ENCODE data around the gene KLK3.

Gene KLK3

DNA sequence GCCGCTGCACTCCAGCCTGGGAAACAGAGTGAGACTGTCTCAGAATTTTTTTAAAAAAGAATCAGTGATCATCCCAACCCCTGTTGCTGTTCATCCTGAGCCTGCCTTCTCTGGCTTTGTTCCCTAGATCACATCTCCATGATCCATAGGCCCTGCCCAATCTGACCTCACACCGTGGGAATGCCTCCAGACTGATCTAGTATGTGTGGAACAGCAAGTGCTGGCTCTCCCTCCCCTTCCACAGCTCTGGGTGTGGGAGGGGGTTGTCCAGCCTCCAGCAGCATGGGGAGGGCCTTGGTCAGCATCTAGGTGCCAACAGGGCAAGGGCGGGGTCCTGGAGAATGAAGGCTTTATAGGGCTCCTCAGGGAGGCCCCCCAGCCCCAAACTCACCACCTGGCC, 18.3 kb downstream of the KLK3 start, which contains the start of gene KLK2:
KLK2 (plus strand) TSS at position 384 of the 400 bp plus-strand sequence. CDS start 35 bp downstream, outside the sequence.
- Histone ChIP-seq H3K9me3 (ENCODE audit: control insufficient read depth, low read length) (no peaks in the 10 kb centered on the region), H3K27me3 (replicated peaks; ENCODE audit: control insufficient read depth, insufficient read depth, low read length) (peaks cover 46% of the 10 kb centered on the region)

DNA sequence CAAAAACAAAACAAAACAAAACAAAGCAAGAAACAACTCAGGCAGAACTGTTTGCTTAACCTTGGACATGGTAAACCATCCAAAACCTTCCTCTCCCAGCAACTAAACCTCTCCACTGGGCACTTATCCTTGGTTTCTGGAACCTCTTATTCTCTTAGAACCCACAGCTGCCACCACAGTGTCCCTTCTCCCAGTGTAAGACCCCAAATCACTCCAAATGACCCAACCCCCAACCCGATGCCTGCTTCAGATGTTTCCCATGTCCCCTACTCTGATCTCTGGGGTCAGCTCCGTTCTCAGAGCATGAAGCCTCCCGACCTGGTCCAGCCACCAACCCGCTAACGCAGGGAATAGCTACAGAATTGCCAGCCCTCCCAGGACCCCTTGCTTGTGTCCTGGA, 19.5 kb downstream of the KLK3 start:
- no peak overlapping the region for H3K4me3 ChIP-seq (ENCODE audit: low read length)
- H3K9me3 ChIP-seq (ENCODE audit: control insufficient read depth, low read length) = no peaks in the 10 kb centered on the region
- no peaks in the 10 kb centered on the region for H3K4me1 ChIP-seq (ENCODE audit: control insufficient read depth, insufficient read depth, low read length)
- DNase-seq (ENCODE audit: low read depth) = no peak
- H3K36me3 ChIP-seq (ENCODE audit: control insufficient read depth, insufficient read depth, low read length, severe bottlenecking) = no peaks in the 10 kb centered on the region
- no peak overlapping the region for H3K9ac ChIP-seq (ENCODE audit: low read length)
- H3K27me3 ChIP-seq (replicated peaks; ENCODE audit: control insufficient read depth, insufficient read depth, low read length) = peaks cover 39% of the 10 kb centered on the region

More for the DNA sequence above, 18.3 kb downstream of the KLK3 start, which contains the start of gene KLK2:
- H3K4me1 ChIP-seq (ENCODE audit: control insufficient read depth, insufficient read depth, low read length) = no peaks in the 10 kb centered on the region
- DNase-seq (ENCODE audit: low read depth) = no peak
- no peak within 1 kb of the TSS for H3K4me3 ChIP-seq (ENCODE audit: low read length)
- no peak within 1 kb of the TSS for H3K9ac ChIP-seq (ENCODE audit: low read length)
- H3K36me3 ChIP-seq (ENCODE audit: control insufficient read depth, insufficient read depth, low read length, severe bottlenecking) = no peaks in the 10 kb centered on the region

DNA sequence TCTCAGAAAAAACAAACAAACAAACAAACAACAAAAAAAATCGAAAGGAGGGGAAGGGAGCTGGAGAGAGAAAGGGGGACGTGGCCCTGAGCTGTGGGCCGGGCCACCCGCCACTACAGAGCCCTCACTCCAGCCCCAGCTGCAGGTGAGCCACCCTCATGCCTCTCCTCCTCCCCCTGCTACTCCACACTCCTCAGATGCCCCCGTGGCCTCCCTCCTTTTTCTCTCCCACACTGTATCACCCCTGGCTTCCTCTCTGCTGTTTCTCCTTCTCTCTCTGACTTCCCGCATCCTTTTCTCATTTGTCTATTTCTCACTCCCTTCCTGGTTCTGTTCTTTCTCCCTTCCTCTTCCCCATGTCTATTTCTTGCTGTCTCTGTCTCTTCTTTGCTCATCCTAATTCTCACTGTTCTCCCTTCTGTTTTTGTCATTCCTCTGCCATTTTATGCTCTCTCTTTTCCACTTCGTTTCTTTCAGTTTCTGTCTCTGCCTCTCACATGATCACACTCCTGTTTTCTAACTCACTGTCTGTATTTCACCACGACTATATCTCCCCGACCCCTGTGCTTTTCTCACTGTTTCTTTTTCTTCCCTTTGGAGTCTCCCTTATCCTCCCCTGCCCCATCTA, 21.2 kb downstream of the KLK3 start:
- no peaks in the 10 kb centered on the region for H3K4me1 ChIP-seq (ENCODE audit: control insufficient read depth, insufficient read depth, low read length)
- no peaks in the 10 kb centered on the region for H3K9me3 ChIP-seq (ENCODE audit: control insufficient read depth, low read length)
- H3K9ac ChIP-seq (ENCODE audit: low read length) = no peak overlapping the region
- no peaks in the 10 kb centered on the region for H3K36me3 ChIP-seq (ENCODE audit: control insufficient read depth, insufficient read depth, low read length, severe bottlenecking)
- H3K4me3 ChIP-seq (ENCODE audit: low read length) = no peak overlapping the region
- H3K27me3 ChIP-seq (replicated peaks; ENCODE audit: control insufficient read depth, insufficient read depth, low read length) = peaks cover 38% of the 10 kb centered on the region
- no peak for DNase-seq (ENCODE audit: low read depth)

DNA sequence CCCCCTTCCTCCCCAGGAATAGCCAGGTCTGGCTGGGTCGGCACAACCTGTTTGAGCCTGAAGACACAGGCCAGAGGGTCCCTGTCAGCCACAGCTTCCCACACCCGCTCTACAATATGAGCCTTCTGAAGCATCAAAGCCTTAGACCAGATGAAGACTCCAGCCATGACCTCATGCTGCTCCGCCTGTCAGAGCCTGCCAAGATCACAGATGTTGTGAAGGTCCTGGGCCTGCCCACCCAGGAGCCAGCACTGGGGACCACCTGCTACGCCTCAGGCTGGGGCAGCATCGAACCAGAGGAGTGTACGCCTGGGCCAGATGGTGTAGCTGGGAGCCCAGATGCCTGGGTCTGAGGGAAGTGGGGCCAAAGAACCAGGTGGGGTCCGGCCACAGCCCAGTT, 21.7 kb downstream of the KLK3 start:
- no peak for DNase-seq (ENCODE audit: low read depth)

DNA sequence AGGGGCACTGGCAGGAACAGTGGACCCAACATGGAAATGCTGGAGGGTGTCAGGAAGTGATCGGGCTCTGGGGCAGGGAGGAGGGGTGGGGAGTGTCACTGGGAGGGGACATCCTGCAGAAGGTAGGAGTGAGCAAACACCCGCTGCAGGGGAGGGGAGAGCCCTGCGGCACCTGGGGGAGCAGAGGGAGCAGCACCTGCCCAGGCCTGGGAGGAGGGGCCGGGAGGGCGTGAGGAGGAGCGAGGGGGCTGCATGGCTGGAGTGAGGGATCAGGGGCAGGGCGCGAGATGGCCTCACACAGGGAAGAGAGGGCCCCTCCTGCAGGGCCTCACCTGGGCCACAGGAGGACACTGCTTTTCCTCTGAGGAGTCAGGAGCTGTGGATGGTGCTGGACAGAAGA, 22.6 kb downstream of the KLK3 start:
- Histone ChIP-seq H3K9me3 (ENCODE audit: control insufficient read depth, low read length) (no peaks in the 10 kb centered on the region), H3K9ac (ENCODE audit: low read length) (no peak overlapping the region), H3K27me3 (replicated peaks; ENCODE audit: control insufficient read depth, insufficient read depth, low read length) (peaks cover 41% of the 10 kb centered on the region), H3K4me3 (ENCODE audit: low read length) (no peak overlapping the region), H3K4me1 (ENCODE audit: control insufficient read depth, insufficient read depth, low read length) (no peaks in the 10 kb centered on the region), H3K36me3 (ENCODE audit: control insufficient read depth, insufficient read depth, low read length, severe bottlenecking) (no peaks in the 10 kb centered on the region)
- no peak for DNase-seq (ENCODE audit: low read depth)

More for the DNA sequence above, 21.7 kb downstream of the KLK3 start:
- Histone ChIP-seq H3K4me3 (ENCODE audit: low read length) (no peak overlapping the region), H3K36me3 (ENCODE audit: control insufficient read depth, insufficient read depth, low read length, severe bottlenecking) (no peaks in the 10 kb centered on the region), H3K9ac (ENCODE audit: low read length) (no peak overlapping the region), H3K27me3 (replicated peaks; ENCODE audit: control insufficient read depth, insufficient read depth, low read length) (peaks cover 36% of the 10 kb centered on the region), H3K4me1 (ENCODE audit: control insufficient read depth, insufficient read depth, low read length) (no peaks in the 10 kb centered on the region), H3K9me3 (ENCODE audit: control insufficient read depth, low read length) (no peaks in the 10 kb centered on the region)

DNA sequence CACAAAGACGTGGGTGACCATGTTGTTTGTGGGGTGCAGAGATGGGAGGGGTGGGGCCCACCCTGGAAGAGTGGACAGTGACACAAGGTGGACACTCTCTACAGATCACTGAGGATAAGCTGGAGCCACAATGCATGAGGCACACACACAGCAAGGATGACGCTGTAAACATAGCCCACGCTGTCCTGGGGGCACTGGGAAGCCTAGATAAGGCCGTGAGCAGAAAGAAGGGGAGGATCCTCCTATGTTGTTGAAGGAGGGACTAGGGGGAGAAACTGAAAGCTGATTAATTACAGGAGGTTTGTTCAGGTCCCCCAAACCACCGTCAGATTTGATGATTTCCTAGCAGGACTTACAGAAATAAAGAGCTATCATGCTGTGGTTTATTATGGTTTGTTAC, 24.1 kb downstream of the KLK3 start:
- no peak overlapping the region for H3K9ac ChIP-seq (ENCODE audit: low read length)
- no peaks in the 10 kb centered on the region for H3K36me3 ChIP-seq (ENCODE audit: control insufficient read depth, insufficient read depth, low read length, severe bottlenecking)
- H3K4me3 ChIP-seq (ENCODE audit: low read length) = no peak overlapping the region
- H3K4me1 ChIP-seq (ENCODE audit: control insufficient read depth, insufficient read depth, low read length) = no peaks in the 10 kb centered on the region
- peaks cover 45% of the 10 kb centered on the region for H3K27me3 ChIP-seq (replicated peaks; ENCODE audit: control insufficient read depth, insufficient read depth, low read length)
- no peaks in the 10 kb centered on the region for H3K9me3 ChIP-seq (ENCODE audit: control insufficient read depth, low read length)
- DNase-seq (ENCODE audit: low read depth) = no peak

DNA sequence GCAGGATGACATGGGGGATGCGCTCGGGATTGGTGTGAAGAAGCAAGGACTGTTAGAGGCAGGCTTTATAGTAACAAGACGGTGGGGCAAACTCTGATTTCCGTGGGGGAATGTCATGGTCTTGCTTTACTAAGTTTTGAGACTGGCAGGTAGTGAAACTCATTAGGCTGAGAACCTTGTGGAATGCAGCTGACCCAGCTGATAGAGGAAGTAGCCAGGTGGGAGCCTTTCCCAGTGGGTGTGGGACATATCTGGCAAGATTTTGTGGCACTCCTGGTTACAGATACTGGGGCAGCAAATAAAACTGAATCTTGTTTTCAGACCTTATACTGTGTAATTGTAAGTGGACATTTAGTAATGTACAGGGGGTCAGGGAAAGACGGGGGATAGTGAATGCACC, 25.5 kb downstream of the KLK3 start:
- no peaks in the 10 kb centered on the region for H3K36me3 ChIP-seq (ENCODE audit: control insufficient read depth, insufficient read depth, low read length, severe bottlenecking)
- no peak overlapping the region for H3K4me3 ChIP-seq (ENCODE audit: low read length)
- H3K9me3 ChIP-seq (ENCODE audit: control insufficient read depth, low read length) = no peaks in the 10 kb centered on the region
- no peak for DNase-seq (ENCODE audit: low read depth)
- peaks cover 41% of the 10 kb centered on the region for H3K27me3 ChIP-seq (replicated peaks; ENCODE audit: control insufficient read depth, insufficient read depth, low read length)
- H3K4me1 ChIP-seq (ENCODE audit: control insufficient read depth, insufficient read depth, low read length) = no peaks in the 10 kb centered on the region
- H3K9ac ChIP-seq (ENCODE audit: low read length) = no peak overlapping the region

DNA sequence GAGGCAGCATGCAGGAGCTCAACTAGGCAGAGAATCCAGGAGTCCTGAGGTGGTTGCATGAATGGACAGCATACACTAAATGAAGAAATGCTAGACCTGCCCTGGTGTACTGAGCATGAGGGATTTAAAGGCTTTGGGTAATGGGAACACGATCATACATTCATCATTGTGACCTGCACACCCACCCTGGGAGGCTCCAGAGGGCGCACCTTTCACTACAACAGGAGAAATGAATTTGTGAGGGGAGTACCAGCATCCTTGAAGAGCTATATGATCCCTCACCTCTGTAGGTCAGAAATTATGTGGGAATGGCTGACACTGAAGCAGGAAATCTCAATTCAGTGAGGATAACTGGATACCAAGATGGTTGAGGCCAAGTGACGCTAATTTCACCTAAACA, 27.5 kb downstream of the KLK3 start:
- Histone ChIP-seq H3K4me3 (ENCODE audit: low read length) (no peak overlapping the region), H3K27me3 (replicated peaks; ENCODE audit: control insufficient read depth, insufficient read depth, low read length) (peaks cover 51% of the 10 kb centered on the region), H3K4me1 (ENCODE audit: control insufficient read depth, insufficient read depth, low read length) (no peaks in the 10 kb centered on the region), H3K9me3 (ENCODE audit: control insufficient read depth, low read length) (no peaks in the 10 kb centered on the region), H3K36me3 (ENCODE audit: control insufficient read depth, insufficient read depth, low read length, severe bottlenecking) (no peaks in the 10 kb centered on the region), H3K9ac (ENCODE audit: low read length) (no peak overlapping the region)
- DNase-seq (ENCODE audit: low read depth) = no peak

DNA sequence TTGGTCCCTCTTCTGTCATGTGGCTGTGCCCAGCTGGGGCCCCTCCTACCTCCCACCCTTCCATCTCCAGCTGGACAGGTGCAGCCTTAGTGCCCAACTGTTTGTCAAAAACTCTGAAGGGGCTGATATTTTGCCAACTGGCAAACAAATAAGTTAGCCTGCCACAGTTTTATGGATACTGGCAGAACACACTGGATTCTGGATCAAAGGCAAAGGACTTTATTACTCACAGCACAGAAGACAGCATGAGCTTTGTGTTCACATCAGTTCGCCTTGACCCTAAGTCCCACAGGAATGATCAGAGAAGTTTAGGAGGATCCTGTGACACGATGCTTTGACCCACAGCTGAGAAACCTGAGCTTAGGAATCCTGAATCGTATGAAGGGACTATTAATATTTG, 34.9 kb downstream of the KLK3 start:
- Histone ChIP-seq H3K9ac (ENCODE audit: low read length) (no peak overlapping the region), H3K36me3 (ENCODE audit: control insufficient read depth, insufficient read depth, low read length, severe bottlenecking) (no peaks in the 10 kb centered on the region), H3K4me1 (ENCODE audit: control insufficient read depth, insufficient read depth, low read length) (no peaks in the 10 kb centered on the region), H3K4me3 (ENCODE audit: low read length) (no peak overlapping the region), H3K27me3 (replicated peaks; ENCODE audit: control insufficient read depth, insufficient read depth, low read length) (peaks cover 26% of the 10 kb centered on the region), H3K9me3 (ENCODE audit: control insufficient read depth, low read length) (no peaks in the 10 kb centered on the region)
- no peak for DNase-seq (ENCODE audit: low read depth)

DNA sequence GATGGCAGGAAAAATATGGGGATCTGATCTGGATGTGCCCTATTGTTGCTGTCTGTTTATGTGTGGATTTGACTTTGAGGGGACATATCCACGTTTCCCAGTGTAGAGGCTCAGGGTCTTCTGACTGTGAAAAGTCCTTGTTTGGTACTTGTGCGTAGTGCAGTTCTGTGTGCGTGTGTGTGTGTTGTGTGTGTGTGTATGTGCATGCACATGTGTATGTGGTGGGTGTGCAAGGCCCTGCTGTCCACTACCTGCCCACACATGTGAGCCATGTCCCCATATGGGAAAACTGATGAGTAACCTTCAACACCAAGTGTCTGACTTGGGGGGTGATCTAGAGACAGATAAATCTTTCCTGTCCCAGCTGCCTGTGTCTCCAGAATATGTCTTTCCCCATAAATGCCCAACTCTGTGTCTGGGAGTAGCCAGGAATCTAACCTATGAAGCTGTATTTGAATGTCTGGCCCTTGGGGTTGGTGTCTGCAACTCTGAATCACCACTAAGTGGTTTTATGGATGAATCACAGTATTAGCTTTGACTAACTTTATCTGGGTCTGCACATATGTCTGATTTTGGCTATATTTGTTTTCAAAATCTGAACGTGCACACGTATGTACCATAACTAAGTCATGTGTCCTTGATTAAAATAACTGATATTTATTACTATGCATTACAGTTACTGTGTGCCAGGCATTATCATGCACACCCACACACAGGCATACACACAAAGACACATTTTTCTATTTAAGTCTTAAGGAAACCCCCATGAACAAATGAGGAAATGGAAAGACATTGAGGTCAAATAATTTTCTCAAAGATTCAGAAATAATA, 35.9 kb downstream of the KLK3 start:
- H3K27me3 ChIP-seq (replicated peaks; ENCODE audit: control insufficient read depth, insufficient read depth, low read length) = peaks cover 20% of the 10 kb centered on the region
- H3K9ac ChIP-seq (ENCODE audit: low read length) = no peak overlapping the region
- DNase-seq (ENCODE audit: low read depth) = no peak
- no peaks in the 10 kb centered on the region for H3K9me3 ChIP-seq (ENCODE audit: control insufficient read depth, low read length)
- no peak overlapping the region for H3K4me3 ChIP-seq (ENCODE audit: low read length)
- H3K36me3 ChIP-seq (ENCODE audit: control insufficient read depth, insufficient read depth, low read length, severe bottlenecking) = no peaks in the 10 kb centered on the region
- H3K4me1 ChIP-seq (ENCODE audit: control insufficient read depth, insufficient read depth, low read length) = no peaks in the 10 kb centered on the region

DNA sequence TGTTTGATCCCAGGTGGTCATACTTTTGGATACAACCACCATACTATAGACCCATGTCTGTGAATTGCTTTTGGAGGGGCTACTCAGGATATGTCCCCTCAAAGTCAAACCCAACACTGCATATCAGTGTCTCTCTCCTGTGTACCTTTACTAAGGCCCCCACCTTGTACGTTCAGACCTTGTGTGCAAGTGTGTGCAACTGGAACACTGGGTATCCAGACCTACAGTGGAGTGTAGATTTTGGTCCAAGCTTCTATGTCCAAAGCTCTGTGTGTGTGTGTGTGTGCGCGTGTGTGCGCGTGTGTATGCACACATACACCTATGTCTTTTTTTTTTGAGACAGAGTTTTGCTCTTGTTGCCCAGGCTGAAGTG, 36.5 kb downstream of the KLK3 start:
- no peaks in the 10 kb centered on the region for H3K9me3 ChIP-seq (ENCODE audit: control insufficient read depth, low read length)
- no peak for DNase-seq (ENCODE audit: low read depth)
- H3K4me3 ChIP-seq (ENCODE audit: low read length) = no peak overlapping the region
- H3K36me3 ChIP-seq (ENCODE audit: control insufficient read depth, insufficient read depth, low read length, severe bottlenecking) = no peaks in the 10 kb centered on the region
- no peak overlapping the region for H3K9ac ChIP-seq (ENCODE audit: low read length)
- H3K27me3 ChIP-seq (replicated peaks; ENCODE audit: control insufficient read depth, insufficient read depth, low read length) = peaks cover 15% of the 10 kb centered on the region
- no peaks in the 10 kb centered on the region for H3K4me1 ChIP-seq (ENCODE audit: control insufficient read depth, insufficient read depth, low read length)
